ENCODE data around the gene PTPRM.

- TF ChIP-seq, protein P1, sequence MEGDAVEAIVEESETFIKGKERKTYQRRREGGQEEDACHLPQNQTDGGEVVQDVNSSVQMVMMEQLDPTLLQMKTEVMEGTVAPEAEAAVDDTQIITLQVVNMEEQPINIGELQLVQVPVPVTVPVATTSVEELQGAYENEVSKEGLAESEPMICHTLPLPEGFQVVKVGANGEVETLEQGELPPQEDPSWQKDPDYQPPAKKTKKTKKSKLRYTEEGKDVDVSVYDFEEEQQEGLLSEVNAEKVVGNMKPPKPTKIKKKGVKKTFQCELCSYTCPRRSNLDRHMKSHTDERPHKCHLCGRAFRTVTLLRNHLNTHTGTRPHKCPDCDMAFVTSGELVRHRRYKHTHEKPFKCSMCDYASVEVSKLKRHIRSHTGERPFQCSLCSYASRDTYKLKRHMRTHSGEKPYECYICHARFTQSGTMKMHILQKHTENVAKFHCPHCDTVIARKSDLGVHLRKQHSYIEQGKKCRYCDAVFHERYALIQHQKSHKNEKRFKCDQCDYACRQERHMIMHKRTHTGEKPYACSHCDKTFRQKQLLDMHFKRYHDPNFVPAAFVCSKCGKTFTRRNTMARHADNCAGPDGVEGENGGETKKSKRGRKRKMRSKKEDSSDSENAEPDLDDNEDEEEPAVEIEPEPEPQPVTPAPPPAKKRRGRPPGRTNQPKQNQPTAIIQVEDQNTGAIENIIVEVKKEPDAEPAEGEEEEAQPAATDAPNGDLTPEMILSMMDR (tag by site-specific recombination; IDR thresholded peaks at IDR 0.05), result no peak
- TF ChIP-seq HOXC10 (CRISPR knock-in tag; IDR thresholded peaks at IDR 0.05), result no peak
- TF ChIP-seq ZBTB1 (tag by site-specific recombination; IDR thresholded peaks at IDR 0.05), result no peak
- no peak for TF ChIP-seq REST (tag by site-specific recombination; IDR thresholded peaks at IDR 0.05)
- TF ChIP-seq ZNF157 (tag by site-specific recombination; IDR thresholded peaks at IDR 0.05), result no peak
- TF ChIP-seq, protein P2, sequence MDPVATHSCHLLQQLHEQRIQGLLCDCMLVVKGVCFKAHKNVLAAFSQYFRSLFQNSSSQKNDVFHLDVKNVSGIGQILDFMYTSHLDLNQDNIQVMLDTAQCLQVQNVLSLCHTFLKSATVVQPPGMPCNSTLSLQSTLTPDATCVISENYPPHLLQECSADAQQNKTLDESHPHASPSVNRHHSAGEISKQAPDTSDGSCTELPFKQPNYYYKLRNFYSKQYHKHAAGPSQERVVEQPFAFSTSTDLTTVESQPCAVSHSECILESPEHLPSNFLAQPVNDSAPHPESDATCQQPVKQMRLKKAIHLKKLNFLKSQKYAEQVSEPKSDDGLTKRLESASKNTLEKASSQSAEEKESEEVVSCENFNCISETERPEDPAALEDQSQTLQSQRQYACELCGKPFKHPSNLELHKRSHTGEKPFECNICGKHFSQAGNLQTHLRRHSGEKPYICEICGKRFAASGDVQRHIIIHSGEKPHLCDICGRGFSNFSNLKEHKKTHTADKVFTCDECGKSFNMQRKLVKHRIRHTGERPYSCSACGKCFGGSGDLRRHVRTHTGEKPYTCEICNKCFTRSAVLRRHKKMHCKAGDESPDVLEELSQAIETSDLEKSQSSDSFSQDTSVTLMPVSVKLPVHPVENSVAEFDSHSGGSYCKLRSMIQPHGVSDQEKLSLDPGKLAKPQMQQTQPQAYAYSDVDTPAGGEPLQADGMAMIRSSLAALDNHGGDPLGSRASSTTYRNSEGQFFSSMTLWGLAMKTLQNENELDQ (tag by site-specific recombination; IDR thresholded peaks at IDR 0.05; ENCODE audit: low read depth), result no peak
- no peak for TF ChIP-seq SETDB1 (IDR thresholded peaks at IDR 0.05; ENCODE audit: insufficient read length, low read length)
- TF ChIP-seq ZNF513 (tag by site-specific recombination; IDR thresholded peaks at IDR 0.05), result no peak
Observed at GRCh38 chr18:7885865-7886264, 318.7 kb downstream of the PTPRM start.

All from HEK293 (cell line).